ENCODE data around the gene C16orf87. TPM values are rescaled to one million over a fixed set of nuclear protein-coding genes. Genes with fewer than 3 reads are reported as not detected.

The C16orf87 gene
- total and polyA plus RNA-seq, 2 donors (not counting 1 experiment from before 2014, with no cell fraction given), result 3.4 to 11.3 TPM

GRCh38 chr16:46875243-46875642, 44.3 kb upstream of the C16orf87 start:
- POLR2A ChIA-PET, result interaction anchor here (0.6 kb wide), 1 partner anchor 79 kb away, joined by 3 read pairs; no protein-coding TSS in a partner anchor
- CTCF ChIA-PET, result interaction anchor here (1.0 kb wide), 1 partner anchor 11 kb away, joined by 3 read pairs; no protein-coding TSS in a partner anchor
- no peak for ATAC-seq (ENCODE audit: low read depth)

GRCh38 chr16:46873201-46873600, 42.2 kb upstream of the C16orf87 start:
- ChIA-PET POLR2A (interaction anchor here (1.0 kb wide), 1 partner anchor 10 kb away, joined by 3 read pairs; the partner anchor contains the start of gene GPT2), CTCF (interaction anchor here (1.3 kb wide), 1 partner anchor 55 kb away, joined by 3 read pairs; no protein-coding TSS in a partner anchor)
- TF ChIP-seq EZH2 (IDR thresholded peaks at IDR 0.05; ENCODE audit: borderline replicate concordance, insufficient read depth, low read depth, low read length, poor library complexity, severe bottlenecking) (no peak), CTCF (IDR thresholded peaks at IDR 0.05) (no peak)
- Histone ChIP-seq H3K4me3 (ENCODE audit: control extremely low read depth in 1 of 5, extremely low read depth in 1 of 5, insufficient read depth in 1 of 5, low read depth in 2 of 5, low read length in 4 of 5) (no peak overlapping the region), H3K27ac (ENCODE audit: low read length in 2 of 2) (no peak overlapping the region), H3K9ac (ENCODE audit: low read length) (no peak overlapping the region), H3K36me3 (replicated peaks in 1 of 2; ENCODE audit: control extremely low read depth in 1 of 2, control insufficient read depth in 1 of 2, extremely low read depth in 1 of 2, insufficient read depth in 2 of 2, low read length in 1 of 2) (no peaks in the 10 kb centered on the region), H3K9me3 (ENCODE audit: control extremely low read depth in 1 of 3, control insufficient read depth in 2 of 3, insufficient read depth in 1 of 3, low read length in 2 of 3) (peaks cover 0 to 2% (median 0%) of the 10 kb centered on the region in 3 donors), H3K27me3 (replicated peaks in 1 of 4; ENCODE audit: control extremely low read depth in 1 of 4, control insufficient read depth in 3 of 4, insufficient read depth in 4 of 4, low read length in 3 of 4) (no peaks in the 10 kb centered on the region), H4K20me1 (ENCODE audit: control insufficient read depth, insufficient read depth, low read length, poor library complexity, severe bottlenecking) (no peaks in the 10 kb centered on the region), H2AFZ (ENCODE audit: insufficient read depth, low read depth, low read length, poor library complexity, severe bottlenecking) (no peak overlapping the region), H3K4me1 (ENCODE audit: control insufficient read depth in 2 of 2, insufficient read depth in 2 of 2, low read length in 2 of 2) (no peaks in the 10 kb centered on the region), H3K4me2 (replicated peaks; ENCODE audit: low read depth, low read length, poor library complexity, severe bottlenecking) (no peak overlapping the region), H3K79me2 (ENCODE audit: control insufficient read depth, insufficient read depth, low read length) (no peaks in the 10 kb centered on the region)
- no peaks in the 10 kb centered on the region for H3K9me3 Mint-ChIP-seq (ENCODE audit: insufficient read depth)
- intact Hi-C loops (cut with micrococcal nuclease), result no loop called here
- no peak for ATAC-seq (ENCODE audit: low read depth)
- no peaks in the 10 kb centered on the region for H3K4me1 Mint-ChIP-seq
- H3K27me3 Mint-ChIP-seq, result no peaks in the 10 kb centered on the region
- 89% methylated on average over 1 of the region's 3 CpGs for WGBS (ENCODE audit: insufficient coverage)
- H3K27ac Mint-ChIP-seq, result no peak overlapping the region
- DNase-seq, result no peak
- H3K4me3 Mint-ChIP-seq, result no peak overlapping the region

More at GRCh38 chr16:46875243-46875642, 44.3 kb upstream of the C16orf87 start:
- no peaks in the 10 kb centered on the region for H3K9me3 ChIP-seq (ENCODE audit: control extremely low read depth in 1 of 3, control insufficient read depth in 2 of 3, insufficient read depth in 1 of 3, low read length in 2 of 3)
- no peak for DNase-seq
- H3K27me3 Mint-ChIP-seq, result no peaks in the 10 kb centered on the region
- H4K20me1 ChIP-seq (ENCODE audit: control insufficient read depth, insufficient read depth, low read length, poor library complexity, severe bottlenecking), result no peaks in the 10 kb centered on the region
- intact Hi-C loops (cut with micrococcal nuclease), result no loop called here
- H3K27me3 ChIP-seq (replicated peaks in 1 of 4; ENCODE audit: control extremely low read depth in 1 of 4, control insufficient read depth in 3 of 4, insufficient read depth in 4 of 4, low read length in 3 of 4), result no peaks in the 10 kb centered on the region
- no peak overlapping the region for H3K4me2 ChIP-seq (replicated peaks; ENCODE audit: low read depth, low read length, poor library complexity, severe bottlenecking)
- no peak overlapping the region for H3K27ac ChIP-seq (ENCODE audit: low read length in 2 of 2)
- no peak overlapping the region for H3K27ac Mint-ChIP-seq
- H3K4me3 Mint-ChIP-seq, result no peak overlapping the region
- no peaks in the 10 kb centered on the region for H3K9me3 Mint-ChIP-seq (ENCODE audit: insufficient read depth)
- WGBS (ENCODE audit: insufficient coverage), result 94% methylated on average over 3 of the region's 8 CpGs
- H3K4me3 ChIP-seq (ENCODE audit: control extremely low read depth in 1 of 5, extremely low read depth in 1 of 5, insufficient read depth in 1 of 5, low read depth in 2 of 5, low read length in 4 of 5), result no peak overlapping the region
- no peaks in the 10 kb centered on the region for H3K4me1 ChIP-seq (ENCODE audit: control insufficient read depth in 2 of 2, insufficient read depth in 2 of 2, low read length in 2 of 2)
- H3K36me3 ChIP-seq (replicated peaks in 1 of 2; ENCODE audit: control extremely low read depth in 1 of 2, control insufficient read depth in 1 of 2, extremely low read depth in 1 of 2, insufficient read depth in 2 of 2, low read length in 1 of 2), result no peaks in the 10 kb centered on the region
- H3K9ac ChIP-seq (ENCODE audit: low read length), result no peak overlapping the region
- TF ChIP-seq CTCF (IDR thresholded peaks at IDR 0.05), result no peak
- no peak overlapping the region for H2AFZ ChIP-seq (ENCODE audit: insufficient read depth, low read depth, low read length, poor library complexity, severe bottlenecking)
- no peaks in the 10 kb centered on the region for H3K4me1 Mint-ChIP-seq
- no peaks in the 10 kb centered on the region for H3K79me2 ChIP-seq (ENCODE audit: control insufficient read depth, insufficient read depth, low read length)

All from B cell (primary cell).